Measurements from ENCODE around the gene GCSH. TPM values are rescaled to one million over a fixed set of nuclear protein-coding genes. Genes with fewer than 3 reads are reported as not detected.

The GCSH gene
- total RNA-seq, 1 donor from 2014 or later: 50.8 TPM

DNA sequence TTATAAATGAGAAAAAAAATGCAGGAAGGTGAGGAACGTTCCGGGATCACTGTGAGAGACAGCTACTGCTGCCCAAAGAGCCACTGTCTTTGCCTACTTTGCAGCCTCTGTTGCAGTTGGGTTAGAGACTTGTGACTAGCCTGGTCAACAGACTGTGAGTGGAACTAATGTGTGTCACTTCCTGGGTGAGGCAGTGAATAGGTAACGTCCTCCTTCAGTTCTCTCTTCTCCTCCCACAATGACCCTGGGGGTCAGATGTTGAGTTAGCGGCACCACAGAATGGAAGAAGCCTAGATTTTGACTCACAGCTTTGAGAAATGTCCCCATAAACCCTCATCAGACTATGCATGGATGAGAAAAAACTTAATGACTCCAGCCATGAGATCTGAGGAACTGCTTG, 24.4 kb downstream of the GCSH start:
- H3K4me1 Mint-ChIP-seq (ENCODE audit: unreplicated experiment): no peaks in the 10 kb centered on the region
- H3K4me3 Mint-ChIP-seq: peak overlapping the region; percentile 35
- no peaks in the 10 kb centered on the region for H3K36me3 Mint-ChIP-seq
- no peaks in the 10 kb centered on the region for H3K27me3 Mint-ChIP-seq
- TF ChIP-seq, protein P1, sequence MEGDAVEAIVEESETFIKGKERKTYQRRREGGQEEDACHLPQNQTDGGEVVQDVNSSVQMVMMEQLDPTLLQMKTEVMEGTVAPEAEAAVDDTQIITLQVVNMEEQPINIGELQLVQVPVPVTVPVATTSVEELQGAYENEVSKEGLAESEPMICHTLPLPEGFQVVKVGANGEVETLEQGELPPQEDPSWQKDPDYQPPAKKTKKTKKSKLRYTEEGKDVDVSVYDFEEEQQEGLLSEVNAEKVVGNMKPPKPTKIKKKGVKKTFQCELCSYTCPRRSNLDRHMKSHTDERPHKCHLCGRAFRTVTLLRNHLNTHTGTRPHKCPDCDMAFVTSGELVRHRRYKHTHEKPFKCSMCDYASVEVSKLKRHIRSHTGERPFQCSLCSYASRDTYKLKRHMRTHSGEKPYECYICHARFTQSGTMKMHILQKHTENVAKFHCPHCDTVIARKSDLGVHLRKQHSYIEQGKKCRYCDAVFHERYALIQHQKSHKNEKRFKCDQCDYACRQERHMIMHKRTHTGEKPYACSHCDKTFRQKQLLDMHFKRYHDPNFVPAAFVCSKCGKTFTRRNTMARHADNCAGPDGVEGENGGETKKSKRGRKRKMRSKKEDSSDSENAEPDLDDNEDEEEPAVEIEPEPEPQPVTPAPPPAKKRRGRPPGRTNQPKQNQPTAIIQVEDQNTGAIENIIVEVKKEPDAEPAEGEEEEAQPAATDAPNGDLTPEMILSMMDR (conservative IDR thresholded peaks at IDR 0.05): no peak
- DNase-seq (ENCODE audit: extremely low spot score, unreplicated experiment): no peak
- H3K27ac Mint-ChIP-seq: no peak overlapping the region
- no peaks in the 10 kb centered on the region for H3K9me3 Mint-ChIP-seq

DNA sequence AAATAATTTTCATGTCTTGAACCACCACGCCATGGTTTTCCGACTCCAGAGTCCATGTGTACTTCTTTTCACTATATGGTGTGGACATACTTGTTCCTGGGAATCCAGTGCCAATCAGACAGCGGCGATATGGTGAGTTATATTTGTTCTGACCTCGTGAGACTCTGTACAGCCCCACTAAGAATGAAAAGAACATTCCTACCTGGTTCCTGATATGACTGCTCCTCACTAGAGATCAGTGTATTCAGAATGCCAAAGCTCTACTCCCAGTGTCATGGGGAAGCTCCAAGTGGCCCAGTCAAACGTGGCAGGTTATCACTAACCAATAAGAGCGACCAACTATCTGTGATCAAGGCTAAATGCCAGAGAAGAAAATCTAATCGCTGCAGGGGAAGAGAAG, 25.2 kb downstream of the GCSH start:
- H3K4me3 Mint-ChIP-seq: no peak overlapping the region
- H3K4me1 Mint-ChIP-seq (ENCODE audit: unreplicated experiment): no peaks in the 10 kb centered on the region
- H3K36me3 Mint-ChIP-seq: no peaks in the 10 kb centered on the region
- TF ChIP-seq, protein P1 (conservative IDR thresholded peaks at IDR 0.05): no peak
- no peaks in the 10 kb centered on the region for H3K9me3 Mint-ChIP-seq
- no peak for DNase-seq (ENCODE audit: extremely low spot score, unreplicated experiment)
- no peaks in the 10 kb centered on the region for H3K27me3 Mint-ChIP-seq
- H3K27ac Mint-ChIP-seq: no peak overlapping the region

DNA sequence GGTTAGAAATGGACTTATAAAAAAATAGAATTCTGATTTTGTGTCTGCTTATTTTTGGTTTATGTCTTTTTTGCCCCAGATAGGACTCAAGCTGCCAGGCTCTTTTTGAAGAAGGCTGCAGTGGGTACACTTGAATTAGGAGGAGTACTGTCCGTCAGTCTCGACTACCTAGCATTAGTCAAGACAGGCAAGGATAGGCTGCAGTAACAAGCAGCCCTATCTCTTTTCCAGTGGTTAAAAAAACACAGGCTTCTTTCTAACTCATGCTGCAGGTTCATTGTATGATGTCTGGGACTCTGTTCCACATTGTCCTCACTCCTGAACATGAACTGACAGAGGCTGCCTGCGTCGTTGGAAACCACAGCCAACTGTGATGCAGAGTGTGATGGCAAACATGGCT, 27.1 kb downstream of the GCSH start:
- no peaks in the 10 kb centered on the region for H3K36me3 Mint-ChIP-seq
- H3K9me3 Mint-ChIP-seq: no peaks in the 10 kb centered on the region
- DNase-seq (ENCODE audit: extremely low spot score, unreplicated experiment): no peak
- H3K27ac Mint-ChIP-seq: no peak overlapping the region
- H3K4me1 Mint-ChIP-seq (ENCODE audit: unreplicated experiment): no peaks in the 10 kb centered on the region
- no peak overlapping the region for H3K4me3 Mint-ChIP-seq
- TF ChIP-seq, protein P1 (conservative IDR thresholded peaks at IDR 0.05): no peak
- no peaks in the 10 kb centered on the region for H3K27me3 Mint-ChIP-seq

DNA sequence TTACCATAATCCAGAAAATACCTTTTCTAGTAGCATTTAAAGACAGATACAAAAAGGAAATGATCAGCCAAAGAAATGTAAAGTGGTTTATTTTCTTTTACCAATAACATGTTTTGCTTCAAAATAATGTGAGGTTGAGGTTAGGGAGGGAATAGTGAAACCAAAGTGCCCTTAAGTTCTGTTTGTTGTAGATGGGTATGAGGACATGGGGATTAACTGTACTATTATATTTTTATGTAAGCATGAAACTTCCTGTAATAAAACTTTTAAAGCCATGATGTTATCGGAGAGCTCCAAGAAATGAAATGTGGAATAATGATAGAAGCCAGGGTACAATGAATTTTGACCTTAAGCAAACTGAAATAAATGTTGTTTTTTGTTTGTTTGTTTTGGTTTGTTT, 29.0 kb downstream of the GCSH start:
- H3K36me3 Mint-ChIP-seq: no peaks in the 10 kb centered on the region
- no peak overlapping the region for H3K27ac Mint-ChIP-seq
- no peak overlapping the region for H3K4me3 Mint-ChIP-seq
- no peak for DNase-seq (ENCODE audit: extremely low spot score, unreplicated experiment)
- H3K27me3 Mint-ChIP-seq: no peaks in the 10 kb centered on the region
- TF ChIP-seq, protein P1 (conservative IDR thresholded peaks at IDR 0.05): no peak
- no peaks in the 10 kb centered on the region for H3K4me1 Mint-ChIP-seq (ENCODE audit: unreplicated experiment)
- H3K9me3 Mint-ChIP-seq: no peaks in the 10 kb centered on the region

DNA sequence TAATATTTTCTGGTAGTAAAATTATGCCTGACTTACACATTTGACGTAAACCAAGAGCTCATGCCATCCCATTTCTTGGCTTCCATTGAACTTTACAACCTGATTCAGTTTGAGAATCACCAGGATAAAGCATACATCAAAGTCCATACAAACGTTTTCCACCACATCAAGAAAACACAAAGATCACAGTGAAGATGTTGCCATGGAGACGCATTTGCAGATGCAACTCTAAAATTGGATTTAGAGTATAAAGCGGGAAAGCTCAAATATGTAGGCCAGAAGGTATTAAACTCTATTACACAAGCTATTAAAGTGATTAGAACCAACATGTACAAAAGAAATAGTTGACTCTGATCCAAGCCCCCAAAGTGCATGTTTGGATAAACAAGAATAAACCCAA, 29.5 kb downstream of the GCSH start:
- Mint-ChIP-seq H3K4me3 (no peak overlapping the region), H3K27me3 (no peaks in the 10 kb centered on the region), H3K36me3 (no peaks in the 10 kb centered on the region), H3K4me1 (ENCODE audit: unreplicated experiment) (no peaks in the 10 kb centered on the region), H3K9me3 (no peaks in the 10 kb centered on the region), H3K27ac (no peak overlapping the region)
- no peak for DNase-seq (ENCODE audit: extremely low spot score, unreplicated experiment)
- TF ChIP-seq, protein P1 (conservative IDR thresholded peaks at IDR 0.05): no peak
